Activated CD4-positive, alpha-beta T cell treated with anti-CD3 and anti-CD28 coated beads, Interleukin-2, amount 50 U/mL, for 1 hour (primary cell): ENCODE data around the gene CT47C1.
A peak's percentile ranks its signal among the peaks of the same experiment; 100 is the strongest.

Source experiments
- DNase-seq: peaks from one replicate; pipeline ENCODE4 v3.0.0-alpha.2; 2020

The CT47C1 gene

DNA sequence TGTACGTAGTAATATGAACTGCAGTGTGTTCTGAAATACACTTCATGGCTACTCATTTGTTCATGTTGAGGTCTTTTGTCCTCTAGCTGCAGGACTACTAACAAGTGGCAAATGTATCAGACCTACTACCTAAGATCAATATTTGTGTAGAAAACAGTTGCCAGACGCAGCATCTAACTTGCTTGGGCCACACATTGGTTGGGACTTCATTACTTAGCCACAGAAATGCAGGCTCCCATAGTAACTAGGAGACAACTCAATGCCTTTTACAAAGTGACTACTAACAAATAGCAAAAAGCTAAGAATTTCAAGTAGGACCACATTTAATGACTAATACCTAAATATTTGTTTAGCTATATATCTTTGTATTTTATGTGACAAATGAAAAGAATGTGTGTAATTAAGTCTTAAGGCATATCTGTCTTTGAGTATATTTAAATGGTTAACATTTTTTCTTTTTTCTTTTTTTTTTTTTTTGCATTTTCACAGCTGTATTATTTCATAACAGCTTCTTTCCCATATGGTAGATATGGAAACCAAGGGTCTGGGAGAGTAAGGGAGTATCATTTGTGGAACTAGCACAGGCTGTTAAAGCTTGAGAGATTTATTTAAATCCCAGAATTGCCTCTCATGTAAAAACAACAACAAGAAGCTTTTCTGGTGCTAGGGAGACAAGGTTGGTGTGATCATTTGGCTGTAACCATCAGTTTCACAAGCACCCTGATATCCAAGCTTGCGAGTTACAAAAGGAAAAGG, 2.7 kb downstream of the CT47C1 start:
- no peak for DNase-seq

DNA sequence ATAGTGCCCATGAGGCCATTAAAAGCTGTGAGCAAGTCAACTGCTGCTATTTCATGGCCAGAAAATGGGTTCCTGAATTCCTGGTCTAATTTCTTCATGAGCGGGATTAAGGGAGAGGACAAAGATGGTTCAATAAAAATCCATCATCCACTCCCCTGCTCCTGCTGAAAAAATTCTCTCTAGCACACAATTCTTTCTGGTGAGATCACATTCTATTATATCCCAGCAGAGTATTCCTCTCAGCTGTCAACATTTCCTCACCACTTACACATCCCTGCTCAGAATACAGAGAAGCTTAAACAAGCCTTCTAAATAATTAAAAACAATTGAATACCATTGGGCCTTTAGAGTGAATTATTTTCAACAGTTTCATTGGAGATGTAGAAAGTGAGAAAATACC, 9.5 kb downstream of the CT47C1 start:
- no peak for DNase-seq

- no peak for DNase-seq
Measured at GRCh38 chrX:119084766-119085165, 12.0 kb downstream of the CT47C1 start.

DNA sequence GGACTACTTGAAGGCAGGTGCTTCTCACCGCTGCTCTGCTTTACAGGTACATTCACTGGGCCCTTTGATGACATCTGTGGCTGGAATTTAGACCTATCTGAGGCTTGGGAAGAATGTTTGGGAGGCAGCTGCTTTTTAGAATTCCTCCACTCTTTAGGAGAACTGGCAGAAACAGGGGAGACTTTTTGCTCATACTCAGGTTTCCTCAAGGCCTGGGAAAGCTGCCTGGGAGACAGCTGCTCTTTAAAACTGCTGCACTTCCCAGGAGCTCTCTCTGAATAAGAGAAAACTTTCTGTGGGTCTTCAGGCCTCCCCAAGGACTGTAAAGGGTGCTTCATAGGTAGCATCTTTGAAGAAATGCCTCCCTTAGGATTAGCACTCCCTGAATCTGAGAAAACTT, 14.3 kb downstream of the CT47C1 start:
- no peak for DNase-seq

DNA sequence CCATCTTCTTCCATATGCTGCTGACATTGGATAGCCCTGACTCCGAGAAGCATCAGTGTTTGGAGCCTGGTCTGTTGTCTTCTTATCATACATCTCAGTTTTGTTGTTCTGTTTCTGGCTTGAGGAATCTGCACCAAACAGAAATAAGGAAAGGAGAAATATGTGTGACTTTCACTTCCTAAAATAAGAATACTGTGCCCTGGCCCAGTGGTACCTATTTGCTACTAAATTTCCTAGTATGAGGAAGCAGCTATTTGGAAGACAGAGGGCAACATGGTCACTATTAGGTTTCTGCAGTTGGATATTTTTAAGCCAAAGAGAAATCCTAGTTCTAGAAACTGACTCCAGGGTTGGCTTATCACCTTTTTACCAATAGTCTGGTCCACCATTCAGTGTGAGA, 16.8 kb downstream of the CT47C1 start:
- no peak for DNase-seq

GRCh38 chrX:119090627-119091026, 17.8 kb downstream of the CT47C1 start:
- DNase-seq: no peak

- no peak for DNase-seq
Measured at GRCh38 chrX:119093991-119094735, 21.4 kb downstream of the CT47C1 start.

DNA sequence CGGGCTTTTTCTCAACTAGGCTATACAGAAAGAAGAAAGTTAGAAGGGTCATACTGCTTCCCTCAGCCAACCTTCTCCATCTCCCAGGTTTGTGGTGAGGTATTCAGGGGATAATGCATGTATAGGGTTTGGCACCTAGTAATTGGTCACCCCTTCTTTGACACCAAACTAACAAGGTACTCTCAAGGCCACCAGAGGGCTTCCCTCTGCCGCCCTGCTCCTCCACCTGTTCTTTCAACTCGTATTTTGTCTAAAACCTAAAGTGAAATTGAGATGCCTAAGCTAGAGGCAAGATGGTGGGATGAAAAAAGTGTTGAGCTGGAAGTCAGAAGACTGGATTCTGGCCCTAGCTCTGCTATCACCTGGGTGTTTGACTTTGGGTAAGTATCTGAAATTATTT, 22.0 kb downstream of the CT47C1 start:
- no peak for DNase-seq

GRCh38 chrX:119095936-119096335, 23.1 kb downstream of the CT47C1 start:
- no peak for DNase-seq

DNA sequence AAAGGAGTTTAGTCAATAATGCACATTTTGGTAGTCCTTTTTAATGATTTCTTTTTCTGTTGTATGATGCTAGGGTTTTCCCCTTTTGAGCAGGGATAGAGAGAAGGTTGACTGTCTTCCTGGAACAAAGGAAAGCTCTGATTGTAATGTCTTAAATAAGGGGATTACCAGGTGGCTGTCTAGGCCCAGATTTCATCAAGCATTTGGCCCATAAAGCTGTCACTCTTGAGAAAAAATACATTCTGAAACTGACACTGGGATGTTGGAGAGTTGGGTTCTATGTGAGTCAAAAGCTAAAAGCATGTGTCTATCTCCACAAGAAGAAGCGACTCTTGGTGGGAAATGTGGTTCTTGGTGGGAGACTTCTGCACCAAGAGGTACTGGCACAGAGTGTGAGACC, 28.4 kb downstream of the CT47C1 start:
- DNase-seq: no peak

- no peak for DNase-seq
Measured at GRCh38 chrX:119105826-119106225, 33.0 kb downstream of the CT47C1 start.

- no peak for DNase-seq
Measured at GRCh38 chrX:119107206-119107605, 34.4 kb downstream of the CT47C1 start.

- DNase-seq: peak; percentile 39
Measured at GRCh38 chrX:119118780-119119395, 46.1 kb downstream of the CT47C1 start.

GRCh38 chrX:119121341-119121740, 48.5 kb downstream of the CT47C1 start:
- no peak for DNase-seq
